C4-2B (cell line): ENCODE results near the gene PLD4.

Experiments used
- ZFX ChIP-seq: fragments of 450-650 bp; IDR thresholded peaks from 2 replicates; pipeline ENCODE4 v1.6.1; 2017
- TF ChIP-seq, protein P1 (sequence below): fragments of 450-650 bp; conservative IDR thresholded peaks from 2 replicates; pipeline ENCODE4 v1.5.1; 2017; ENCODE audit warnings: mild to moderate bottlenecking

DNA sequence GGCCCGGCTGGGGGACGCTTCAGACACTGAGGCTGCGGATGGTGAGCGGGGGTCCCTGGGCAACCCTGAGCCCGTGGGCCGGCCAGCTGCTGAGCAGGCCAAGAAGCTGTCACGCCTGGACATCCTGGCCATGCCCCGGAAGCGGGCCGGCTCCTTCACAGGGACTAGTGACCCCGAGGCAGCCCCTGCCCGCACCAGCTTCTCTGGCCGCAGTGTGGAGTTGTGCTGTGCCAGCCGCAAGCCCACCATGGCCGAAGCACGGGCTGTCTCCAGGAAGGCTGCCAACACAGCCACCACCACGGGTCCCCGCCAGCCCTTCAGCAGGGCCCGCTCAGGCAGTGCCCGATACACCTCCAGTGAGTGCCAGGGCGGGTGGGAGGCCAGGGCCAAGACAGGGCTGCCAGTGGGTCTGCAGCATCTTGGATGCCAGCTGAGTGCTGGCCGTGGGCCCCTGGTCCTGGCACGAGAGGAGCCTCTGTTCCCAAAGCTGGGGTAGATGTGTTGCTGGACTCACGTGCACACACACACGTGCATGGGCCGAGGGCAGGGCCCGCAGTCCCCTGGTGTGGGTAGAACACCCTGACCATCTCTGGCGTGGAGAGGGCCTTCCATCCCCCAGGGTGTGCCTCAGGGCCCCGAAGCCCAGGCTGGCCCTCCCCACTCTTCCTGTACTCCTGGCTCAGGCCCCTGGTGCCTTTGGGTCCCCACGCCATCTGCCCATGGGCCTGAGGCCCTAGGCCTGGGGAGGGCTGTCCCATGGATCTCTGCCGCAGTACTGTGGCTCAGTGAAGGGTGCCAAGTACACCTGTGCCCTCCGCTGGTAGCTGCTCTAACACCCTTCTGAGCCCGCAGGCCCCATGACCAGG is 36.8 kb upstream of the PLD4 start:
- TF ChIP-seq, protein P1, sequence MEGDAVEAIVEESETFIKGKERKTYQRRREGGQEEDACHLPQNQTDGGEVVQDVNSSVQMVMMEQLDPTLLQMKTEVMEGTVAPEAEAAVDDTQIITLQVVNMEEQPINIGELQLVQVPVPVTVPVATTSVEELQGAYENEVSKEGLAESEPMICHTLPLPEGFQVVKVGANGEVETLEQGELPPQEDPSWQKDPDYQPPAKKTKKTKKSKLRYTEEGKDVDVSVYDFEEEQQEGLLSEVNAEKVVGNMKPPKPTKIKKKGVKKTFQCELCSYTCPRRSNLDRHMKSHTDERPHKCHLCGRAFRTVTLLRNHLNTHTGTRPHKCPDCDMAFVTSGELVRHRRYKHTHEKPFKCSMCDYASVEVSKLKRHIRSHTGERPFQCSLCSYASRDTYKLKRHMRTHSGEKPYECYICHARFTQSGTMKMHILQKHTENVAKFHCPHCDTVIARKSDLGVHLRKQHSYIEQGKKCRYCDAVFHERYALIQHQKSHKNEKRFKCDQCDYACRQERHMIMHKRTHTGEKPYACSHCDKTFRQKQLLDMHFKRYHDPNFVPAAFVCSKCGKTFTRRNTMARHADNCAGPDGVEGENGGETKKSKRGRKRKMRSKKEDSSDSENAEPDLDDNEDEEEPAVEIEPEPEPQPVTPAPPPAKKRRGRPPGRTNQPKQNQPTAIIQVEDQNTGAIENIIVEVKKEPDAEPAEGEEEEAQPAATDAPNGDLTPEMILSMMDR, result no peak
- no peak for TF ChIP-seq ZFX
